ENCODE results near the gene NUDCD3.

The NUDCD3 gene

GRCh38 chr7:44477063-44477830, 13.2 kb downstream of the NUDCD3 start:
- DNase-seq, result peak; percentile 9 to 55

- no peak for DNase-seq
These were observed 14.1 kb downstream of the NUDCD3 start for GRCh38 chr7:44476313-44476712.

- DNase-seq, result no peak
These were observed 17.2 kb downstream of the NUDCD3 start for GRCh38 chr7:44473295-44473694.

GRCh38 chr7:44472843-44473242, 17.6 kb downstream of the NUDCD3 start:
- DNase-seq, result no peak

GRCh38 chr7:44471850-44472249, 18.6 kb downstream of the NUDCD3 start:
- DNase-seq, result no peak

- no peak for DNase-seq
These were observed 19.0 kb downstream of the NUDCD3 start for GRCh38 chr7:44471436-44471835.

- DNase-seq, result no peak
These were observed 19.7 kb downstream of the NUDCD3 start for GRCh38 chr7:44470628-44471245.

GRCh38 chr7:44470135-44470479, 20.4 kb downstream of the NUDCD3 start:
- no peak for DNase-seq

- DNase-seq, result no peak
These were observed 20.9 kb downstream of the NUDCD3 start for GRCh38 chr7:44469461-44470134.

GRCh38 chr7:44467217-44467548, 23.3 kb downstream of the NUDCD3 start:
- no peak for DNase-seq

GRCh38 chr7:44466300-44467216, 23.9 kb downstream of the NUDCD3 start:
- DNase-seq, result no peak

- DNase-seq, result no peak
These were observed 25.0 kb downstream of the NUDCD3 start for GRCh38 chr7:44465490-44465889.

GRCh38 chr7:44463169-44463808, 27.2 kb downstream of the NUDCD3 start:
- DNase-seq, result no peak

GRCh38 chr7:44461387-44461786, 29.1 kb downstream of the NUDCD3 start:
- DNase-seq, result no peak

GRCh38 chr7:44460325-44460724, 30.1 kb downstream of the NUDCD3 start:
- DNase-seq, result no peak

GRCh38 chr7:44455155-44455554, 35.3 kb downstream of the NUDCD3 start:
- DNase-seq, result no peak

- DNase-seq, result no peak
These were observed 36.1 kb downstream of the NUDCD3 start for GRCh38 chr7:44454348-44454747.

- DNase-seq, result no peak
These were observed 39.3 kb downstream of the NUDCD3 start for GRCh38 chr7:44451123-44451522.

- no peak for DNase-seq
These were observed 40.9 kb downstream of the NUDCD3 start for GRCh38 chr7:44449584-44449928.

GRCh38 chr7:44448922-44449583, 41.4 kb downstream of the NUDCD3 start:
- DNase-seq, result no peak

GRCh38 chr7:44447874-44448425, 42.5 kb downstream of the NUDCD3 start:
- DNase-seq, result no peak

All from NCI-H524 (cell line).